ENCODE results near the gene LRP1B.
"Not testable (repeated sequence)": the region's sequence is repeated elsewhere in the genome, so short reads cannot be mapped to it uniquely, and the experiment has no call there.

LRP1B gene

GRCh38 chr2:141863964-141864363 is 266.9 kb downstream of the LRP1B start:
- DNase-seq = no peak

GRCh38 chr2:141856215-141856919 is 274.4 kb downstream of the LRP1B start:
- no peak for DNase-seq

GRCh38 chr2:141848191-141848590 is 282.6 kb downstream of the LRP1B start:
- no peak for DNase-seq

- no peak for DNase-seq
These were observed 286.6 kb downstream of the LRP1B start for GRCh38 chr2:141844231-141844630.

GRCh38 chr2:141835103-141835502 is 295.7 kb downstream of the LRP1B start:
- no peak for DNase-seq

GRCh38 chr2:141828761-141829160 is 302.1 kb downstream of the LRP1B start:
- DNase-seq = no peak

GRCh38 chr2:141824790-141825189 is 306.0 kb downstream of the LRP1B start:
- no peak for DNase-seq

GRCh38 chr2:141820893-141821292 is 309.9 kb downstream of the LRP1B start:
- no peak for DNase-seq

- not testable (repeated sequence) for DNase-seq
These were observed 315.5 kb downstream of the LRP1B start for GRCh38 chr2:141815320-141815719.

GRCh38 chr2:141814150-141814549 is 316.7 kb downstream of the LRP1B start:
- no peak for DNase-seq

GRCh38 chr2:141810148-141810547 is 320.7 kb downstream of the LRP1B start:
- no peak for DNase-seq

- DNase-seq = no peak
These were observed 324.7 kb downstream of the LRP1B start for GRCh38 chr2:141806090-141806489.

GRCh38 chr2:141805302-141805701 is 325.5 kb downstream of the LRP1B start:
- no peak for DNase-seq

- DNase-seq = no peak
These were observed 334.4 kb downstream of the LRP1B start for GRCh38 chr2:141796449-141796848.

GRCh38 chr2:141791521-141791920 is 339.3 kb downstream of the LRP1B start:
- no peak for DNase-seq

GRCh38 chr2:141782574-141782973 is 348.2 kb downstream of the LRP1B start:
- DNase-seq = no peak

- no peak for DNase-seq
These were observed 352.4 kb downstream of the LRP1B start for GRCh38 chr2:141778315-141778835.

- DNase-seq = no peak
These were observed 360.3 kb downstream of the LRP1B start for GRCh38 chr2:141770530-141770929.

- DNase-seq = no peak
These were observed 363.1 kb downstream of the LRP1B start for GRCh38 chr2:141767691-141768090.

GRCh38 chr2:141767051-141767450 is 363.8 kb downstream of the LRP1B start:
- no peak for DNase-seq

GRCh38 chr2:141766225-141766624 is 364.6 kb downstream of the LRP1B start:
- no peak for DNase-seq

GRCh38 chr2:141748616-141749015 is 382.2 kb downstream of the LRP1B start:
- no peak for DNase-seq

- no peak for DNase-seq
These were observed 389.2 kb downstream of the LRP1B start for GRCh38 chr2:141741652-141742051.

GRCh38 chr2:141737492-141738255 is 393.1 kb downstream of the LRP1B start:
- DNase-seq = no peak

Data from stimulated activated CD4-positive, alpha-beta T cell treated with anti-CD3 and anti-CD28 coated beads, Interleukin-2, amount 100 ng/mL, for 48 hours (primary cell).